GM12878 (cell line): ENCODE results near the gene BOD1L1. TPM values are rescaled to one million over a fixed set of nuclear protein-coding genes. Genes with fewer than 3 reads are reported as not detected.

ENCODE experiments used
- ATAC-seq: fragments of 200-7000 bp; cut with Tn5 transposase; 3 replicates; pipeline ENCODE4 v1.9.1; 2020; ENCODE audit warnings: mild to moderate bottlenecking, moderate library complexity
- BruUV-seq: library from RNA; stranded (reverse); fragments of 400-500 nt; replicated peaks from 2 replicates; lab custom pipeline; 2021; lab: Mats Ljungman, UMichigan
- CTCF ChIA-PET: fragments of 300-600 bp; sonication (Branson Sonifier 250); formaldehyde crosslinking; extraction: SDS; loops from one replicate; lab custom pipeline; 2021; ENCODE audit warnings: inconsistent platforms; lab: Yijun Ruan, JAX
- POLR2A ChIA-PET: fragments of 350-600 bp; formaldehyde crosslinking; extraction: SDS; loops from one replicate; lab custom pipeline; 2021; ENCODE audit warnings: inconsistent platforms; lab: Charles Lee
- RAD21 ChIA-PET: fragments of 300-600 bp; sonication (Branson Sonifier 250); formaldehyde crosslinking; loops from one replicate; lab custom pipeline; 2023; ENCODE audit warnings: antibody characterized with exemption; ENCODE audit not compliant: unreplicated experiment; lab: Charles Lee
- SMC1A ChIA-PET: fragments of 300-600 bp; sonication (Branson Sonifier 250); formaldehyde crosslinking; loops from one replicate; lab custom pipeline; 2023; ENCODE audit not compliant: unreplicated experiment, uncharacterized antibody; lab: Charles Lee
- DNase-seq: peaks from one replicate; pipeline ENCODE4 v3.0.0-alpha.2; 2011; ENCODE audit warnings: low read depth, low spot score
- FAIRE-seq: peaks from 3 replicates; lab custom pipeline; 2011; peaks lifted over from hg19 to GRCh38; lab: Jason Lieb, UNC
- H2AFZ ChIP-seq: 2 replicates; pipeline ENCODE4 v1.6.0; 2011; ENCODE audit warnings: low read depth, low read length, control low read depth; ENCODE audit not compliant: control insufficient read depth
- H3K27ac ChIP-seq: 2 replicates; pipeline ENCODE4 v1.5.1; 2011; ENCODE audit warnings: control low read depth; ENCODE audit not compliant: control insufficient read depth, insufficient read depth
- H3K27me3 ChIP-seq, 2 experiments: replicated peaks in 1 of 2; 2 replicates each; pipeline versions ENCODE4 v1.6.0 to v1.6.1; 2011; ENCODE audit warnings: low read length in 1 of 2; ENCODE audit not compliant: control insufficient read depth in 2 of 2, insufficient read depth in 2 of 2
- H3K36me3 ChIP-seq, 2 experiments: 2 replicates each; pipeline ENCODE4 v1.5.1; 2011; ENCODE audit warnings: low read length in 1 of 2; ENCODE audit not compliant: control insufficient read depth in 2 of 2, insufficient read depth in 2 of 2
- H3K4me1 ChIP-seq: 2 replicates; pipeline ENCODE4 v1.6.1; 2011; ENCODE audit warnings: mild to moderate bottlenecking, low read length, moderate library complexity, mixed read lengths; ENCODE audit not compliant: control insufficient read depth, insufficient read depth
- H3K4me2 ChIP-seq: 2 replicates; pipeline ENCODE4 v1.6.0; 2011; ENCODE audit warnings: control low read depth; ENCODE audit not compliant: control insufficient read depth, insufficient read depth
- H3K4me3 ChIP-seq: fragments of 200-600 bp; sonication (generic); 2 replicates; pipeline ENCODE4 v1.5.1; 2016
- H3K79me2 ChIP-seq: 2 replicates; pipeline ENCODE4 v1.6.0; 2011; ENCODE audit warnings: low read length; ENCODE audit not compliant: control insufficient read depth, insufficient read depth
- H3K9ac ChIP-seq: 2 replicates; pipeline ENCODE4 v1.8.0; 2011; ENCODE audit warnings: low read length, control low read depth, mixed read lengths; ENCODE audit not compliant: control insufficient read depth, insufficient read depth
- H3K9me3 ChIP-seq: replicated peaks from 3 replicates; pipeline ENCODE4 v1.5.1; 2011; ENCODE audit warnings: mild to moderate bottlenecking, low read length; ENCODE audit not compliant: control insufficient read depth, insufficient read depth
- H4K20me1 ChIP-seq: 2 replicates; pipeline ENCODE4 v1.6.0; 2011; ENCODE audit not compliant: control insufficient read depth, insufficient read depth
- BHLHE40 ChIP-seq, 2 experiments: fragments of 450-650 bp in 1 of 2; IDR thresholded peaks; 2 replicates each; pipeline ENCODE4 v1.6.1; 2011 to 2017; ENCODE audit warnings: low read depth in 2 of 2, borderline replicate concordance in 1 of 2, improper control_type of control experiment in 1 of 2, low read length in 1 of 2, mild to moderate bottlenecking in 1 of 2
- CBX5 ChIP-seq: sonication (generic); IDR thresholded peaks from 2 replicates; pipeline ENCODE4 v1.6.1; 2016; ENCODE audit warnings: low read depth, moderate library complexity, mild to moderate bottlenecking, inconsistent platforms
- CHD2 ChIP-seq: IDR thresholded peaks from 2 replicates; pipeline ENCODE4 v1.6.1; 2011; ENCODE audit warnings: low read depth, low read length, improper control_type of control experiment, borderline replicate concordance
- DPF2 ChIP-seq: fragments of 450-650 bp; IDR thresholded peaks from 2 replicates; pipeline ENCODE4 v1.6.1; 2017; ENCODE audit warnings: mild to moderate bottlenecking
- MYC ChIP-seq: IDR thresholded peaks from 2 replicates; pipeline ENCODE4 v1.6.1; 2011; ENCODE audit warnings: mild to moderate bottlenecking, low read length, moderate library complexity, inconsistent platforms; ENCODE audit not compliant: insufficient read depth, insufficient replicate concordance, insufficient read length, severe bottlenecking
- NR2C1 ChIP-seq: fragments of 450-650 bp; IDR thresholded peaks from 2 replicates; pipeline ENCODE4 v1.6.1; 2017; ENCODE audit warnings: antibody characterized with exemption, mild to moderate bottlenecking, moderate library complexity
- PAX8 ChIP-seq: fragments of 450-650 bp; IDR thresholded peaks from 2 replicates; pipeline ENCODE4 v1.6.1; 2017; ENCODE audit warnings: mild to moderate bottlenecking, moderate library complexity
- SP1 ChIP-seq: IDR thresholded peaks from one replicate; pipeline ENCODE4 v1.6.1; 2011; ENCODE audit warnings: low read depth, low read length
- ZZZ3 ChIP-seq: IDR thresholded peaks from 2 replicates; pipeline ENCODE4 v1.6.1; 2011; ENCODE audit warnings: low read depth; ENCODE audit not compliant: control insufficient read depth, insufficient read length
- WGBS: methylation state at CpG from one replicate; pipeline ENCODE4 v1.1.6; 2016; ENCODE audit warnings: low lambda C conversion rate; ENCODE audit not compliant: insufficient replicate concordance, insufficient coverage; ENCODE audit errors: missing lambda C conversion rate; 5-methylcytosine and 5-hydroxymethylcytosine counted together
- in situ Hi-C: fragments of 300-500 bp; cut with MboI; formaldehyde crosslinking; loops from 9 replicates; pipeline ENCODE4 v1.14.3; 2018; ENCODE audit warnings: mixed read lengths
- intact Hi-C: fragments of 100-400 bp; cut with micrococcal nuclease; formaldehyde crosslinking; loops from one replicate; pipeline ENCODE4 v1.14.2; 2022; ENCODE audit not compliant: unreplicated experiment
- polyA plus RNA-seq, 11 experiments: library from polyadenylated mRNA; depleted of rRNA in 4 of 11; unstranded in 6 of 11; stranded (reverse) in 5 of 11; fragments of >200 nt; fragmentation: Nextera tagmentation in 4 of 11; fragmentation: Illumina TruSeq in 1 of 11; extraction: Ambion mirVana in 4 of 11; extraction: Trizol in 1 of 11; gene quantifications; 1 replicate in 1 of 11; 2 replicates in 10 of 11; pipeline versions ENCODE4 v1.2.1 to v1.2.3, GENCODE V29; 2011 to 2016; ENCODE audit warnings: inconsistent platforms in 2 of 11, missing spikeins in 2 of 11, low read depth in 1 of 11
- total RNA-seq, 4 experiments: library from RNA; depleted of rRNA in 3 of 4; stranded (reverse); fragments of >200 nt in 3 of 4; fragmentation: Illumina TruSeq in 1 of 4; extraction: Trizol in 1 of 4; gene quantifications; 2 replicates each; pipeline versions ENCODE4 v1.2.1 to v1.2.3, GENCODE V29; 2013 to 2021
- TF ChIP-seq, protein P1 (sequence below): fragments of 450-650 bp; IDR thresholded peaks from 2 replicates; pipeline ENCODE4 v1.6.1; 2017; ENCODE audit warnings: antibody characterized with exemption, mild to moderate bottlenecking, moderate library complexity
- TF ChIP-seq, protein P2 (sequence below): fragments of 450-650 bp; formaldehyde crosslinking; IDR thresholded peaks from 2 replicates; pipeline ENCODE4 v1.4.0; 2020; ENCODE audit warnings: mild to moderate bottlenecking, moderate library complexity
- TF ChIP-seq, protein P3 (sequence below): fragments of 450-650 bp; IDR thresholded peaks from 2 replicates; pipeline ENCODE4 v1.6.1; 2014; ENCODE audit warnings: mild to moderate bottlenecking

Gene BOD1L1
- total and polyA plus RNA-seq, 10 of the 15 experiments (the other 5 are each of a cell fraction or from before 2014, with no cell fraction given), result 6.8 to 41.6 (median 24.3) TPM

DNA sequence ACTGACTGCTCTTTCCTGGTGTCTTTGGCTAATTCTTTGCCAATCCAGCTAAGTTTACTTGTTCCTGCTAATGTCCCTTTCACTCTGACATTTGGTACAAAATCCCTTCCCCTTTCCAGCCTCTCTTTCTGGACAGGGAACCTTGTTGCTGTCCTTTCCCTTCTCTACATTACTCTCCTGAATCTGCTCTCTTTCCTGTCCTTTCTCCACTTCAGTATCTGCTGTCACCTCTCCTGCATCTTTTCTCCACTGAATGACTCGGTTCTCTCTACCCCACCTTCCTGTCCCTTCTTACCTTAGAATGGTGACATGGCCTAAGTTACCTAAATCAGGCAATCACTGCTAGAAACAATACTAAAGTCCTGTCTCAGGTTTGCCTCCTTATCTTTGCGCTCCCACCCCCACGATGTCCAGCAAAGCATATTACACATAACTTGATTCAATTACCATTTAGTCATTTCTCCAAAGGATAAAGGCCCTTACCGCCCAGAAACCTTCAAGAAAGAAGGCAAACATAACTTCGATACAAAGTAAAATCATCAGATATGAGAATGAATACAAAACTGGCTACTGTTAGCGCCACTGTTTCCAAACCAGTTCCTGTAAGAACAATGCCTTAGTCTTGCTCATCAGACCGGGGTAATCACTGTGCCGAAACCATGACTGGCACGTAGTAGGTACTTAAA, 890 bp downstream of the BOD1L1 start:
- POLR2A ChIA-PET, result interaction anchor here (1.8 kb wide), 1 partner anchor 9 kb away, joined by 4 read pairs; no protein-coding TSS in a partner anchor
- Histone ChIP-seq H3K79me2 (peaks cover 41% of the 10 kb centered on the region), H3K4me2 (peak overlapping the region; percentile 81), H3K9ac (peak overlapping the region; percentile 71), H3K9me3 (no peaks in the 10 kb centered on the region), H4K20me1 (no peaks in the 10 kb centered on the region), H2AFZ (peak overlapping the region; percentile 39), H3K27ac (peak overlapping the region; percentile 57), H3K36me3 (no peaks in the 10 kb centered on the region), H3K4me3 (peak overlapping the region; percentile 92), H3K4me1 (no peaks in the 10 kb centered on the region), H3K27me3 (no peaks in the 10 kb centered on the region)
- WGBS, result under 1% methylated on average over 9 of the region's 9 CpGs
- CTCF ChIA-PET, result interaction anchor here (0.7 kb wide), 1 partner anchor 16 kb away, joined by 3 read pairs; no protein-coding TSS in a partner anchor
- FAIRE-seq (no peak), DNase-seq (no peak), ATAC-seq (no peak)
- TSS peak; percentile 79 for BruUV-seq
- RAD21 ChIA-PET, result interaction anchor here (2.0 kb wide), 1 partner anchor 15 kb away, joined by 9 read pairs; no protein-coding TSS in a partner anchor
- intact Hi-C loops (loop anchor here (10.0 kb wide), 3 partner anchors 142 to 1378 kb away; partner anchors contain the start of genes CPEB2 and RAB28), in situ Hi-C loops (no loop called here)
- SMC1A ChIA-PET, result interaction anchor here (2.5 kb wide), 1 partner anchor 15 kb away, joined by 18 read pairs; no protein-coding TSS in a partner anchor
- no peak for TF ChIP-seq ZZZ3
- TF ChIP-seq CBX5, result no peak
- no peak for TF ChIP-seq MYC
- TF ChIP-seq, protein P1, sequence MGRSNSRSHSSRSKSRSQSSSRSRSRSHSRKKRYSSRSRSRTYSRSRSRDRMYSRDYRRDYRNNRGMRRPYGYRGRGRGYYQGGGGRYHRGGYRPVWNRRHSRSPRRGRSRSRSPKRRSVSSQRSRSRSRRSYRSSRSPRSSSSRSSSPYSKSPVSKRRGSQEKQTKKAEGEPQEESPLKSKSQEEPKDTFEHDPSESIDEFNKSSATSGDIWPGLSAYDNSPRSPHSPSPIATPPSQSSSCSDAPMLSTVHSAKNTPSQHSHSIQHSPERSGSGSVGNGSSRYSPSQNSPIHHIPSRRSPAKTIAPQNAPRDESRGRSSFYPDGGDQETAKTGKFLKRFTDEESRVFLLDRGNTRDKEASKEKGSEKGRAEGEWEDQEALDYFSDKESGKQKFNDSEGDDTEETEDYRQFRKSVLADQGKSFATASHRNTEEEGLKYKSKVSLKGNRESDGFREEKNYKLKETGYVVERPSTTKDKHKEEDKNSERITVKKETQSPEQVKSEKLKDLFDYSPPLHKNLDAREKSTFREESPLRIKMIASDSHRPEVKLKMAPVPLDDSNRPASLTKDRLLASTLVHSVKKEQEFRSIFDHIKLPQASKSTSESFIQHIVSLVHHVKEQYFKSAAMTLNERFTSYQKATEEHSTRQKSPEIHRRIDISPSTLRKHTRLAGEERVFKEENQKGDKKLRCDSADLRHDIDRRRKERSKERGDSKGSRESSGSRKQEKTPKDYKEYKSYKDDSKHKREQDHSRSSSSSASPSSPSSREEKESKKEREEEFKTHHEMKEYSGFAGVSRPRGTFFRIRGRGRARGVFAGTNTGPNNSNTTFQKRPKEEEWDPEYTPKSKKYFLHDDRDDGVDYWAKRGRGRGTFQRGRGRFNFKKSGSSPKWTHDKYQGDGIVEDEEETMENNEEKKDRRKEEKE, result no peak
- no peak for TF ChIP-seq BHLHE40 (IDR thresholded peaks at IDR 0.05; ENCODE audit: borderline replicate concordance in 1 of 2, low read depth in 2 of 2, low read length in 1 of 2)
- no peak for TF ChIP-seq PAX8
- no peak for TF ChIP-seq CHD2
- no peak for TF ChIP-seq DPF2
- TF ChIP-seq NR2C1, result no peak
- TF ChIP-seq, protein P2, sequence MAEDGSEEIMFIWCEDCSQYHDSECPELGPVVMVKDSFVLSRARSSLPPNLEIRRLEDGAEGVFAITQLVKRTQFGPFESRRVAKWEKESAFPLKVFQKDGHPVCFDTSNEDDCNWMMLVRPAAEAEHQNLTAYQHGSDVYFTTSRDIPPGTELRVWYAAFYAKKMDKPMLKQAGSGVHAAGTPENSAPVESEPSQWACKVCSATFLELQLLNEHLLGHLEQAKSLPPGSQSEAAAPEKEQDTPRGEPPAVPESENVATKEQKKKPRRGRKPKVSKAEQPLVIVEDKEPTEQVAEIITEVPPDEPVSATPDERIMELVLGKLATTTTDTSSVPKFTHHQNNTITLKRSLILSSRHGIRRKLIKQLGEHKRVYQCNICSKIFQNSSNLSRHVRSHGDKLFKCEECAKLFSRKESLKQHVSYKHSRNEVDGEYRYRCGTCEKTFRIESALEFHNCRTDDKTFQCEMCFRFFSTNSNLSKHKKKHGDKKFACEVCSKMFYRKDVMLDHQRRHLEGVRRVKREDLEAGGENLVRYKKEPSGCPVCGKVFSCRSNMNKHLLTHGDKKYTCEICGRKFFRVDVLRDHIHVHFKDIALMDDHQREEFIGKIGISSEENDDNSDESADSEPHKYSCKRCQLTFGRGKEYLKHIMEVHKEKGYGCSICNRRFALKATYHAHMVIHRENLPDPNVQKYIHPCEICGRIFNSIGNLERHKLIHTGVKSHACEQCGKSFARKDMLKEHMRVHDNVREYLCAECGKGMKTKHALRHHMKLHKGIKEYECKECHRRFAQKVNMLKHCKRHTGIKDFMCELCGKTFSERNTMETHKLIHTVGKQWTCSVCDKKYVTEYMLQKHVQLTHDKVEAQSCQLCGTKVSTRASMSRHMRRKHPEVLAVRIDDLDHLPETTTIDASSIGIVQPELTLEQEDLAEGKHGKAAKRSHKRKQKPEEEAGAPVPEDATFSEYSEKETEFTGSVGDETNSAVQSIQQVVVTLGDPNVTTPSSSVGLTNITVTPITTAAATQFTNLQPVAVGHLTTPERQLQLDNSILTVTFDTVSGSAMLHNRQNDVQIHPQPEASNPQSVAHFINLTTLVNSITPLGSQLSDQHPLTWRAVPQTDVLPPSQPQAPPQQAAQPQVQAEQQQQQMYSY (CRISPR knock-in tag), result no peak
- TF ChIP-seq, protein P3, sequence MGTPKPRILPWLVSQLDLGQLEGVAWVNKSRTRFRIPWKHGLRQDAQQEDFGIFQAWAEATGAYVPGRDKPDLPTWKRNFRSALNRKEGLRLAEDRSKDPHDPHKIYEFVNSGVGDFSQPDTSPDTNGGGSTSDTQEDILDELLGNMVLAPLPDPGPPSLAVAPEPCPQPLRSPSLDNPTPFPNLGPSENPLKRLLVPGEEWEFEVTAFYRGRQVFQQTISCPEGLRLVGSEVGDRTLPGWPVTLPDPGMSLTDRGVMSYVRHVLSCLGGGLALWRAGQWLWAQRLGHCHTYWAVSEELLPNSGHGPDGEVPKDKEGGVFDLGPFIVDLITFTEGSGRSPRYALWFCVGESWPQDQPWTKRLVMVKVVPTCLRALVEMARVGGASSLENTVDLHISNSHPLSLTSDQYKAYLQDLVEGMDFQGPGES, result no peak
- no peak for TF ChIP-seq SP1
